Lung microvascular endothelial cell (primary cell): ENCODE measurements around the gene ACACB. TPM values are rescaled to one million over a fixed set of nuclear protein-coding genes. Genes with fewer than 3 reads are reported as not detected.

ENCODE experiments used
- DNase-seq, 2 donors: peaks; one replicate each; pipeline versions ENCODE4 v3.0.0 to v3.0.0-alpha.2; 2010; ENCODE audit warnings: low read depth in 2 of 2
- total RNA-seq: library from RNA; depleted of rRNA; stranded (reverse); fragments of >200 nt; gene quantifications from 2 replicates; pipeline ENCODE4 v1.2.1, GENCODE V29; 2014

Gene ACACB
- 1.7 and 3.4 TPM in 2 replicates for total RNA-seq

- DNase-seq = no peak
Measured at GRCh38 chr12:109115758-109116610, at the start of gene ACACB. Gene ACACB, plus strand, starts transcription at chr12:109116587. Its CDS starts 22,819 bp downstream, at chr12:109139406.

GRCh38 chr12:109069307-109070271, 46.8 kb upstream of the ACACB start:
- no peak for DNase-seq

- DNase-seq = no peak
Measured at GRCh38 chr12:109074866-109075265, 41.5 kb upstream of the ACACB start.

GRCh38 chr12:109082751-109083150, 33.6 kb upstream of the ACACB start:
- DNase-seq = no peak

DNA sequence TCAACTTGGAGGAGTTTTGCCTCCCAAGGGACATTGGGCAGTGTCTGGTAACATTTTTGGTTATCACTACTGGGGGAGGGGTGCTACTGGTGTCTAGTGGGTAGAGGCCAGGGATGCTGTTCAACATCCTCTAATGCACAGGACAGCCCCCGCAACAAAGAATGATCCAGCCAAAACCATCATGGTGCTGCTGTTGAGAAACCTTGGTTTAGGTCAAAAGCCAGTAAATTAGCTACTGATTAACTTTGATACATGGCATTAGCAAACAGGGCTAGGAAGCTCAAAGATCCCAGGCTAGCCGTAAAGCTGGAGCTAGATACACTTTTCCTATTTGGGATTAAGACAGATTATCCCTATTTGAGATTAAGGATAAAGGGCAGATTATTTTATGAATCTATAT, 32.0 kb upstream of the ACACB start:
- no peak for DNase-seq

DNA sequence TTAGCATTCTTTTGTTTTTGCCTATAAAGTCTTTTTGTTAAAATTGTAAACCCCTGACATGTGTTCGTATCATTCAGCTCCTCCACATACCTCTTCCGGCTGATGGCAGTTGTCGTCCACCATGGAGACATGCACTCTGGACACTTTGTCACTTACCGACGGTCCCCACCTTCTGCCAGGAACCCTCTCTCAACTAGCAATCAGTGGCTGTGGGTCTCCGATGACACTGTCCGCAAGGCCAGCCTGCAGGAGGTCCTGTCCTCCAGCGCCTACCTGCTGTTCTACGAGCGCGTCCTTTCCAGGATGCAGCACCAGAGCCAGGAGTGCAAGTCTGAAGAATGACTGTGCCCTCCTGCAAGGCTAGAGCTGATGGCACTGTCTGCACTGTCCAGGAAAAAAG, 30.8 kb upstream of the ACACB start:
- DNase-seq = no peak

GRCh38 chr12:109087250-109087649, 29.1 kb upstream of the ACACB start:
- DNase-seq = no peak

- DNase-seq = peak in 1 of 2 donors; percentile 16
Measured at GRCh38 chr12:109088818-109089217, 27.6 kb upstream of the ACACB start.

GRCh38 chr12:109089683-109090082, 26.7 kb upstream of the ACACB start:
- no peak for DNase-seq

- no peak for DNase-seq
Measured at GRCh38 chr12:109092497-109093021, 23.8 kb upstream of the ACACB start.

GRCh38 chr12:109093022-109093918, 23.1 kb upstream of the ACACB start, which contains the start of gene ALKBH2:
Gene ALKBH2, minus strand, starts transcription at chr12:109093472. Its CDS starts 686 bp downstream, at chr12:109092786.
- DNase-seq = peak; percentile 94 to 95

DNA sequence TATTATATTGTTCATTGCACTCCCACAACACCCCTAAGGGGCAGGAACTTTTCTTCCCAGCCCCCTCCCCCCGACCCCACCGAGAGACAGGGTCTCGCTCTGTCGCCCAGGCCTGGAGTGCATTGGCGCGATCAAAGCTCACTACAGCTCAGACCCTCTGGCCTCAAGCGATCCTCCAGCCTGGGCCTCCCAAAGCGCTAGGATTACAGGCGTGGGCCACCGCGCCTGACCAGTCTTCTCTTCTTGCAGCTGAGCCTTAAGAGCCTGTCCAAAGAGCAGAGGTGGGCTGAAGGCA, 19.3 kb upstream of the ACACB start:
- no peak for DNase-seq

GRCh38 chr12:109097435-109098182, 18.8 kb upstream of the ACACB start, which contains the start of gene UNG:
Gene UNG, plus strand, starts transcription at chr12:109097597. Its CDS starts 83 bp downstream, at chr12:109097680.
- peak; percentile 97 for DNase-seq

- DNase-seq = peak; percentile 34 to 71
Measured at GRCh38 chr12:109098183-109098604, 18.2 kb upstream of the ACACB start.

DNA sequence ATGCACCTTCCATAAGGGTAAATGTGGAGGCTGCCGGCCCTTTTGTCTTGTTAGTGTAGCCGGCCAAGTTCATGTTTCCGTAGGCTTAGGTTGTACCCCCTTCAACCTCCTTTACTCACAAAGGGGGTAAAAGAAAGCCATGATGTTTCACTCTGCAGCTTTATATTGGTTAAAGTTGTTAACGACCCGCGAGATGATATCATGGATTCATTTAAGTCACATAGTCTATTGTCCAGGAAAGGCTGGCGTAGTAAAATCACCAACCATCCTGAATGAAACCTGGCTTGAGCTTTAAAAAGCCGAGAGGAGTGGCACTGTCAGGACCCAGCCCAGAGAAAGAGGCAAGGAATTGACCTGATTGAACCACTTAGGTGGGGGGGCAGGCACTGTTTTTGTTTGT, 17.7 kb upstream of the ACACB start:
- peak; percentile 48 to 50 for DNase-seq

DNA sequence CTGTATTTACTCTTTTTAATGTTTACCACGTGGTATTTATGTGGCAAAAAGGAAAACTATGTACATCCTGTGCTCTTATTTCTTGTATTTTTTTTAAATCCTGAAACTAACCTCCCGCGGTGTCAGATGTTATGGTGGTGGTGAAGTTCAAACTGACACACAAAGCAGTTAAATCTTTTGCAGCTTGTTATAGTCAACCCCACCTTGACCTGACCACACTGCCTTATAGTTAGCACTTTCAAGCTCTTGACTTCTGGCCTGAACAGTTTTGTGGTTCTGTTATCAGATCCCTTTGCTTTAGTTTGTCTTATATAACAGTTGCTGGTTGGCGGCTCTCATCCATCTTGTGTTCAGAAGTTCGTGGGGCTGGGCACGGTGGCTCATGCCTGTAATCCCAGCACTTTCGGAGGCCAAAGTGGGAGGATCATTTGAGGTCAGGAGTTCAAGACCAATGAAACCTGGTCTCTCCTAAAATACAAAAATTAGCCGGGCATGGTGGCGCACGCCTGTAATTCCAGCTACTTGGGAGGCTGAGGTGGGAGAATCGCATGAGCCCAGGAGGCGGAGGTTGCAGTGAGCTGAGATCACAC, 16.9 kb upstream of the ACACB start:
- no peak for DNase-seq

- DNase-seq = no peak
Measured at GRCh38 chr12:109100741-109101140, 15.6 kb upstream of the ACACB start.

DNA sequence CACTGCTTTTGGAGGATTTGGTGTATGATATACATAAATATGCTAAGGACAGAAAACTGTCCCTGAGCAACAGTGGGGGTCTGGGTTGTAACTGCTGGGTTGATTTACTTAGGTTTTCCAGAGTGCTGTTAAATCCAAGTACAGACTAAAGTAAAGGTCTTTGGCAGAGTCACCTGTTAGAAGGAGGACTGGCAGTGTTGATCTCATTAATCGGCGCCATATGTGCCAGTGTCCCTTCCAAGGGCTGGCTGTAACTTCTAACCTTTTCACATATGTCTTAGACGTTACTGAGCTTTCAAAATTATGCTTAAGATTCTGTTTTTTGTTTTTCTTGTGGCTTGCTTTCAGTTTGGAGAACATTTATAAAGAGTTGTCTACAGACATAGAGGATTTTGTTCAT, 13.9 kb upstream of the ACACB start:
- no peak for DNase-seq

GRCh38 chr12:109105176-109105575, 11.2 kb upstream of the ACACB start:
- DNase-seq = no peak
